Fibroblast of skin of left quadriceps (primary cell): Measurements from ENCODE around the gene SUMO4.

Experiments
- DNase-seq, 2 experiments: peaks; one replicate each; pipeline ENCODE4 v3.0.0-alpha.2; 2013; ENCODE audit warnings: low read depth in 2 of 2

SUMO4 gene

DNA sequence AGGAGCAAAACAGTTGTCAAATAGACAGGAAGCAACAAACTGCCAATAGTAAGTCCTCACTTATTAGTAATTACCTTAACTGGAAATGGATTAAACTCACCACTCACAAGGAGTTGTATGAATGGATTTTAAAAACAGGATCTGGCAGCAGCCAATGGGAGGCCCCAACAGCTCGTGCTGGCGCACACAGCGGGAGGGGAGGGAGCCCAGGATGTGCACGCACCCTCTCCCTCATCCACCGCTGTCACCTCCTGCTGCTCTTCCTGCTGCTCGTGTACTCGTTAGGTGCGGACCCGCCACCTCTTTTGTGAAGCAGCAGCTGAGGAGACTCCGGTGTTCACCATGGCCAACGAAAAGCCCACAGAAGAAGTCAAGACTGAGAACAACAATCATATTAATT, at the start of gene SUMO4:
Gene SUMO4 (plus strand): TSS at position 213 of the 400 bp plus-strand sequence. CDS start 130 bp downstream, at position 343.
- no peak for DNase-seq

DNA sequence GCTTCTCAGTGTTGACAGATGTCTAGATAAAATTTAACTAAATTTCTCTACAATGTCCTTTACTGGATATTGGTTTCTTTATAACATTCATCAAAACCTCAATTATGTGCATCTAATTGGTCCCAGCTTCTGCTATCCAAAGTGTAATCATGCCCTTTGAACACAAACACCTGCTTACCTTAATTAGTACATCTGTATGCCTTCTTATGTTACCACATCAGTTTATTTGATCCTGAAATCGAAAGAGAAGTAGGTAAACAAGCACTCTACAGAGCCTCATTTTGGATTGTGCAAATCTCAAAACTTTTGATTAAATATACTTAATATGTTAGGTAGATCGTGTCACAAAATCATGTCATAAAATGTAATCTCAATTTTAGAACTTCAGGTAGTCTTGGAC, 46.1 kb upstream of the SUMO4 start:
- DNase-seq: no peak

GRCh38 chr6:149356081-149356750, 43.8 kb upstream of the SUMO4 start:
- no peak for DNase-seq

DNA sequence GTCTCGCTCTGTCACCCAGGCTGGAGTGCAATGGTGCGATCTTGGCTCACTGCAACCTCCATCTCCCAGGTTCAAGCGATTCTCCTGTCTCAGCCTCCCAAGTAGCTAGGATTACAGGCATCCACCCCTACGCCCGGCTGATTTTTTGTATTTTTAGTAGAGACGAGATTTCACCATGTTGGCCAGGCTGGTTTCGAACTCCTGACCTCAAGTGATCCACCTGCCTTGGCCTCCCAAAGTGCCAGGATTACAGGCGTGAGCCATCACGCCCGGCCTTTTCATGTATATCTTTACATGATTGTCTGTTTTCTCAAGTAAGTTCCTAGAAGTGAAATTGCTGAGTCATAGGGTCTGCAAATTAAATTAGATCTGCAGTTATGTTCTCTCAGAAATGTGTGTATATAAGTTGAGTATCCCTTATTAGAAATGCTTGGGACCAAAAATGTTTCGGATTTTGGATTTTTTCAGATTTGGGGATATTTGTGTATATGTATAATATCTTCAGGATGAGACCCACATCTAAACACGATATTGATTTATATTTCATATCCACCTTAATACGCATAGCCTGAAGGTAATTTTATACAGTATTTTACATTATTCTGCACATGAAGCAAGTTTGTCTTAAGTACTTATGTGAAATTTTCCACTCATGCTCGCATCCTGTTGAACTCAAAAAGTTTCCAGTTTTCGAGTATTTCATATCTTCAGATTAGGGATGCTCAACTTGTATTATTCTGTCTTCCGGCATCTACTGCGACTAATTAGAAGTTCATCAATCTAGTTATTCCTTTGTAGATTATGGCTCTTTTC, 42.1 kb upstream of the SUMO4 start:
- DNase-seq: no peak

- no peak for DNase-seq
Measured at GRCh38 chr6:149359440-149359839, 40.6 kb upstream of the SUMO4 start.

- DNase-seq: no peak
Measured at GRCh38 chr6:149360536-149360935, 39.5 kb upstream of the SUMO4 start.

DNA sequence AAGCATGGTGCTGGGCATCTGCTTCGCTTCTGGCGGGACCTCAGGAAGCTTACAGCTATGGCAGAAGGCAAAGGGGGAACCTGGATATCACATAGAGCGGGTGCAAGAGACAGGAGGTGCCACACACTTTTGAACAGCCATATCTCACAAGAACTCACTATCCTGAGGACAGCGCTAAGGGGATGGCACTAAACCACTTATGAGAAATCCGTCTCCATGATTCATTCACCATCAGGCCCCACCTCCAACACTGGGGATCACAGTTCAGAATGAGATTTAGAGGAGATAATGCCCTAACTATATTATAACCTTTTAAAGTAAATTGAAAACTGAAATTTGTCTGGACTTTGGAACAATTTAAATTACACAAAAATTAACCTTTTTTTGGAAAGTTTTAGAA, 37.8 kb upstream of the SUMO4 start:
- DNase-seq: no peak

GRCh38 chr6:149363154-149363553, 36.9 kb upstream of the SUMO4 start:
- no peak for DNase-seq

DNA sequence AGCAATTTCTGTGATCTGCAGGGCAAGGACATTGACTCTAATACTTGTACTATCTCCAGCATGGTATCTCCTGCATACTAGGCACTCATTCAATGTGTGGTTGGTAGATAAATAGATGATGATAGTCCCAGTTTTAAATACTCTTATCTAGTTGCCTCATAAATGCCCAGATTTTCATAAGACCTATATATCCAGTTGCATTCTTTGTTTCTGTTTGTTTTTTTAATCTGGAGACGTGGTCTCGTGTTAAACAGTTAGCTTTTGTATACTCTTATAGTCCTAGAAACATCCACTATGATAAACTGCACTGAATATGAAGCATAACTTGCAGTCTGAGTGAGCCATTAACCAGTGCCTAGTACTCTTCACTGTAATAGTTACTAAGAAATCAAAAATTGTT, 35.5 kb upstream of the SUMO4 start:
- no peak for DNase-seq

DNA sequence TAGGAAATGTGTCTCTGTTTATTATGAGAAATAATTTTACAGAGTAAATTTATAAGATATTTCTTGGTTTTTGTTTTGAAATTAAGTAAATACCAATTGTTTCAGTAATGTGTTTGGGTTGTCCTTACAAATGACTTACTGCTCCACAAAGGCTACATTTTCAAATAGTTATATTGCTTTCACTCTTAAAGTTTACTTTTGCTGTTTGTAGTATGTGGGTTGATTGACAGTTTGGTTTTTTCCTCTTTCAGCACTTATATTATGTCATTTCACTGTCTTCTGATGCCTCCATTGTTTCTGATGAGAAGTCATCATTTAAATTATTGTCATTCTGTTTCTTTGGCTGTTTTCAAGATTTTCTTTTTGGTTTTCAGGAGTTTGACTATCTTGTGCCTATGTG, 34.9 kb upstream of the SUMO4 start:
- DNase-seq: no peak

GRCh38 chr6:149366267-149366921, 33.7 kb upstream of the SUMO4 start:
- DNase-seq: no peak

GRCh38 chr6:149368065-149368464, 32.0 kb upstream of the SUMO4 start:
- no peak for DNase-seq

GRCh38 chr6:149371154-149371553, 28.9 kb upstream of the SUMO4 start:
- no peak for DNase-seq

DNA sequence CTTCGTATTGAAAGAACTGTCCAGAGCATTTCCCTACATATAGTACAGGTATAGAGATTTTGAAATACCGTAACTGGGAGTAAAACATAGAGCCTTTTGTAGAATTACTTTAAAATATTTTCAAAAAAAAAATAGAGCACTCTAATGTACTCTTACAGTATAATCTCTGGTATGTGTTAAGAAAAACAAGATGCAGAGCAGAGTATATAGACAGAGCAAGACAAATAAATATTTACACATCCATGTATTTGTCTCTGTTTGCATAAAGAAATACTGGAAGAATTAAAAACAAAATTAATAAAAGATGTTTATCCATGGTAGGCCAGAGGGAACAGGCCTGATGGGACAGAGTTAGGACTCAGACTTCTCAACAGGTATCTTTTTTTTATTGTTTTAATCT, 28.0 kb upstream of the SUMO4 start:
- DNase-seq: no peak

- DNase-seq: no peak
Measured at GRCh38 chr6:149373511-149373910, 26.6 kb upstream of the SUMO4 start.

DNA sequence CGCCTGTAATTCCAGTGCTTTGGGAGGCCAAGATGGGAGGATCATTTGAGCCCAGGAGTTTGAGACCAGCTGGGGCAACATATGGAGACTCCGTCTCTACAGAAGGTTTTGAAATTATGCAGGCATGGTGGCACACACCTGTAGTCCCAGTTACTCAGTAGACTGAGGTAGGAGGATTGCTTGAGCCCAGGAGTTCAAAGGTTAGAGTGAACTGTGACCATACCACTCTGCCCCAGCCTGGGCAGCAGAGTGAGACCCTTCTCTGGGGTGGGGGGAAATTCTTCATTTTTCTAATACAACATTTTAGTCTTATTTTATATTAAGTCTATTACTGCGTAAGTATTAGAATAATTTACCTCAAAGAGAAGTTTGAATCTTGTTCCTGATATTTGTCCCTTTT, 20.1 kb upstream of the SUMO4 start:
- no peak for DNase-seq

GRCh38 chr6:149380523-149380922, 19.5 kb upstream of the SUMO4 start:
- DNase-seq: no peak

DNA sequence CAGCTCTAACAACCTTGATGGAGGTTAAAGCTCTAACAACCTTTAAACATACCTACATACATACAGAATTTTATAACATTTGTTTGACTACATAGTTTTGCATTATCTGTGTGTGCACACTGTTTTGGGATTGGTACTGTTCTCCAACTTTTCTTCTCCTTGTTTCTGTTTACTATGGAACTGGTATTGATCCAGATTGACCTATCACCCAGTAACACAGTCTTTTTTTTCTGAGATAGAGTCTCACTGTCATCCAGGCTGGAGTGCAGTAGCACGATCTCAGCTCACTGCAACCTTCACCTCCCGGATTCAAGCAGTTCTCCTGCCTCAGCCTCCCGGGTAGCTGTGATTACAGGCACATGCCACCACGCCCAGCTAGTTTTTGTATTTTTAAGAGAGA, 16.7 kb upstream of the SUMO4 start:
- no peak for DNase-seq

- no peak for DNase-seq
Measured at GRCh38 chr6:149384464-149384863, 15.6 kb upstream of the SUMO4 start.

DNA sequence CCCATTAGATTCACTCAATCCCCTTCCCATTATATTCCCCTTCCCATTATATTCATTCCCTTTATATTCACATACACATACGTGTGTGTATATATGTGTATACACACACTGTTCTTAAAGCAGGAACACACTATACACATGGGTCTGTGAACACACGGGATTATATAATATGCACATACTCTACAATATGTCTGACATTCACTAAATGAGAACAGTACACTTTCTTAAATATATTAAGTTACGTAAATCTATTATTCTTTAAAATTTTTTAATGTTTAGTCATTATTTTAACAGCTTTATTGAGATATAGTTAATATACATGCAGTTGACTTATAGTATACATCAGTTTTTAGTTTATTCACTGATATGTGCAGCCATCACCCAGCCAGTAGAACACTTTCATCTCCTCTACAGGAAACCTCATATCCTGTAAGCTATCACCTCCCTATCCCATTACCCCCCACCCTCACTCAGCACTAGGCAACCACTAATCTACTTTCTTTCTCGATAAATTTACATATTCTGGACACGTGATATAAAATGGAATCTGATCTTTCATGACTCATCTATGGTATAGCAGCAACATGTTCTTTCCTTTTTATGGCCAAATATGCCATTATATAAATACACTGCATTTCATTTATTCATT, 13.9 kb upstream of the SUMO4 start:
- DNase-seq: no peak

DNA sequence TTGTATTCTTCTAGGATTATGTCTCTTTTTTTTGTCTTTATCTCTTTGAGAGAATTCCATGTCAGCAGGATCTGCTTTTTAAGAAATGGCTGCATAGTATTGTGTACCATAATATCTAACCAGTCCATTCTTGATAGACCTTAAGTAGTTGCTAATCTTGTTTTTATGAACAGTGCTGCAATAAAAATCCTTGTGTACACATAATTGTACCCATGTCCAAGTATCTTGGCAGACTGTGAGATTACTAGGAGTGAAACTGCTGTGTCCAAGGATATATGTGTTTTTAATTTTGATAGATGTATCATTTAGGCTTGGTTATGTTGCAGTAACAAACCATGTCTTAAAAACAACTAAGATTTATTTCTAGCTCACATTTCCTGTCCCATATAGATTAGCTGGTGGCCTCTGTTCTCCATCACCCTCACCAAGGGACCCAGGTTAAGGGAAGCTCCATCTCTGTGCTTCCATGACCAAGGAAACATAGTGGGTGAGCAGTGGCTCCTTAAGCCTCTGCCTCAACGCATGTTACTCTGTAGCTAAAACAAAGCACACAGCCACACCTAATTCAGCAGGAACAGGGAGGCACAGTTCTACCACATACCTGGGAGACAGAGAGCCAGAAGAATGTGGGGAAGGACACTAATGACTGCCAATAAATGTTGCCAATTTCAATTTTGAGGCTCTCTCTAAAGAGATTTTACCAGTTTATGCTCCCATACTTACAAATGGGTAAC, 12.1 kb upstream of the SUMO4 start:
- DNase-seq: no peak
